HG03378 (cell line): ENCODE measurements around the gene PDAP1.
"Not testable (repeated sequence)": the region's sequence is repeated elsewhere in the genome, so short reads cannot be mapped to it uniquely, and the experiment has no call there.

Source experiments
- ATAC-seq: cut with Tn5 transposase; IDR thresholded peaks from one replicate; pipeline ENCODE4 v1.9.1; 2021; ENCODE audit warnings: mild to moderate bottlenecking, moderate library complexity; ENCODE audit not compliant: unreplicated experiment

PDAP1 gene

GRCh38 chr7:99397297-99397983 is 11.0 kb downstream of the PDAP1 start:
- no peak for ATAC-seq

- no peak for ATAC-seq
These were observed 11.7 kb downstream of the PDAP1 start for GRCh38 chr7:99396418-99397296.

- ATAC-seq = no peak
These were observed 12.6 kb downstream of the PDAP1 start for GRCh38 chr7:99395616-99396327.

GRCh38 chr7:99394188-99394502 is 14.3 kb downstream of the PDAP1 start:
- no peak for ATAC-seq

- no peak for ATAC-seq
These were observed 14.8 kb downstream of the PDAP1 start for GRCh38 chr7:99393355-99394187.

- no peak for ATAC-seq
These were observed 15.6 kb downstream of the PDAP1 start for GRCh38 chr7:99392659-99393354.

GRCh38 chr7:99392046-99392445 is 16.4 kb downstream of the PDAP1 start:
- ATAC-seq = no peak

GRCh38 chr7:99390941-99391602 is 17.3 kb downstream of the PDAP1 start:
- ATAC-seq = no peak

- ATAC-seq = no peak
These were observed 18.6 kb downstream of the PDAP1 start for GRCh38 chr7:99389772-99390171.

GRCh38 chr7:99387912-99388311 is 20.5 kb downstream of the PDAP1 start:
- no peak for ATAC-seq

- ATAC-seq = not testable (repeated sequence)
These were observed 21.2 kb downstream of the PDAP1 start for GRCh38 chr7:99387239-99387635.

GRCh38 chr7:99386584-99387238 is 21.7 kb downstream of the PDAP1 start:
- no peak for ATAC-seq

- ATAC-seq = no peak
These were observed 22.8 kb downstream of the PDAP1 start for GRCh38 chr7:99385564-99385963.

GRCh38 chr7:99384523-99384922 is 23.9 kb downstream of the PDAP1 start:
- no peak for ATAC-seq

- no peak for ATAC-seq
These were observed 24.5 kb downstream of the PDAP1 start for GRCh38 chr7:99383791-99384370.

GRCh38 chr7:99383203-99383602 is 25.2 kb downstream of the PDAP1 start:
- ATAC-seq = no peak

GRCh38 chr7:99381664-99382075 is 26.7 kb downstream of the PDAP1 start:
- ATAC-seq = no peak

GRCh38 chr7:99380823-99381663 is 27.4 kb downstream of the PDAP1 start:
- ATAC-seq = peak; percentile 74
